ENCODE measurements around the gene KIF26A.

- no peak for TF ChIP-seq CTCF (IDR thresholded peaks at IDR 0.05; ENCODE audit: insufficient read depth, low read length, poor library complexity, severe bottlenecking)
- TF ChIP-seq EZH2phosphoT487 (conservative IDR thresholded peaks at IDR 0.05; ENCODE audit: low read length) = no peak
These were observed 8.8 kb upstream of the KIF26A start for GRCh38 chr14:104129556-104129955.
